K562 (cell line): ENCODE data around the gene MTG2. TPM values are rescaled to one million over a fixed set of nuclear protein-coding genes. Genes with fewer than 3 reads are reported as not detected.

Experiments used
- CBFA2T2 ChIP-seq: fragments of 450-650 bp; conservative IDR thresholded peaks from 2 replicates; pipeline ENCODE4 v1.6.1; 2017; ENCODE audit warnings: mild to moderate bottlenecking
- FOXJ2 ChIP-seq: fragments of 200-800 bp; sonication (Bioruptor generic); IDR thresholded peaks from 2 replicates; pipeline ENCODE4 v1.6.1; 2016; ENCODE audit warnings: missing genetic modification characterization, missing compliant biosample characterization
- GTF2E2 ChIP-seq: fragments of 200-800 bp; sonication (Bioruptor generic); IDR thresholded peaks from 2 replicates; pipeline ENCODE4 v1.6.1; 2016; ENCODE audit warnings: missing genetic modification characterization, missing compliant biosample characterization
- KDM2B ChIP-seq: fragments of 250-450 bp; sonication (Bioruptor Pico); IDR thresholded peaks from 2 replicates; pipeline ENCODE4 v1.8.0; 2021; ENCODE audit warnings: mild to moderate bottlenecking, moderate library complexity
- MAFK ChIP-seq: IDR thresholded peaks from 2 replicates; pipeline ENCODE4 v1.6.1; 2011; ENCODE audit warnings: low read length, improper control_type of control experiment
- NCOA6 ChIP-seq: fragments of 450-650 bp; IDR thresholded peaks from 2 replicates; pipeline ENCODE4 v1.6.1; 2017; ENCODE audit warnings: mild to moderate bottlenecking
- NFYB ChIP-seq: IDR thresholded peaks from 2 replicates; pipeline ENCODE4 v1.6.1; 2011; ENCODE audit warnings: mild to moderate bottlenecking, moderate library complexity; ENCODE audit not compliant: insufficient read length; ENCODE audit errors: extremely low read depth
- POLR3A ChIP-seq: IDR thresholded peaks from 2 replicates; pipeline ENCODE4 v1.6.1; 2011; ENCODE audit warnings: borderline replicate concordance, mild to moderate bottlenecking, moderate library complexity; ENCODE audit not compliant: insufficient read length, insufficient read depth; ENCODE audit errors: extremely low read depth
- RHOXF2B ChIP-seq: fragments of 250-450 bp; sonication (Bioruptor Pico); conservative IDR thresholded peaks from 2 replicates; pipeline ENCODE4 v1.5.1; 2021
- SRSF9 ChIP-seq: fragments of 200-400 bp; formaldehyde crosslinking; IDR thresholded peaks from 2 replicates; pipeline ENCODE4 v1.6.1; 2017; ENCODE audit warnings: low read depth, low read length, borderline replicate concordance
- TAF1 ChIP-seq: IDR thresholded peaks from 2 replicates; pipeline ENCODE4 v1.6.1; 2011; ENCODE audit warnings: mild to moderate bottlenecking, low read length, moderate library complexity; ENCODE audit not compliant: insufficient read depth, control insufficient read depth, severe bottlenecking; ENCODE audit errors: extremely low read depth
- TEAD1 ChIP-seq, 2 experiments: fragments of 450-650 bp in 1 of 2; sonication (generic) in 1 of 2; formaldehyde crosslinking; IDR thresholded peaks; 2 replicates each; pipeline versions ENCODE4 v1.4.0 to v1.8.0; 2020 to 2022; ENCODE audit warnings: mild to moderate bottlenecking in 2 of 2, missing genetic modification reagents in 1 of 2
- ZBTB43 ChIP-seq: sonication (generic); formaldehyde crosslinking; IDR thresholded peaks from 2 replicates; pipeline ENCODE4 v1.8.0; 2023; ENCODE audit warnings: mild to moderate bottlenecking, missing genetic modification reagents
- ZFX ChIP-seq: sonication (generic); formaldehyde crosslinking; IDR thresholded peaks from 2 replicates; pipeline ENCODE4 v1.8.0; 2022; ENCODE audit warnings: mild to moderate bottlenecking, missing genetic modification reagents, moderate library complexity
- ZNF512 ChIP-seq: IDR thresholded peaks from 2 replicates; pipeline ENCODE4 v1.6.1; 2016; ENCODE audit warnings: missing genetic modification characterization, missing compliant biosample characterization
- ZNF785 ChIP-seq: fragments of 250-450 bp; sonication (Bioruptor Pico); IDR thresholded peaks from 2 replicates; pipeline ENCODE4 v1.4.0; 2020; ENCODE audit warnings: mild to moderate bottlenecking
- polyA plus RNA-seq, 8 experiments: library from polyadenylated mRNA; depleted of rRNA in 4 of 8; stranded (reverse) in 5 of 8; unstranded in 3 of 8; fragments of >200 nt; fragmentation: Nextera tagmentation in 2 of 8; fragmentation: Illumina TruSeq in 1 of 8; extraction: Ambion mirVana in 2 of 8; extraction: Trizol in 1 of 8; gene quantifications; 2 replicates each; pipeline versions ENCODE4 v1.2.1 to v1.2.3, GENCODE V29; 2011 to 2014; ENCODE audit warnings: inconsistent platforms in 1 of 8, missing spikeins in 1 of 8
- total RNA-seq, 7 experiments: library from RNA; depleted of rRNA in 6 of 7; stranded (reverse); fragments of >200 nt in 6 of 7; fragmentation: Illumina TruSeq in 2 of 7; extraction: Trizol in 2 of 7; gene quantifications; 2 replicates each; pipeline versions ENCODE4 v1.2.1 to v1.2.3, GENCODE V29; 2011 to 2021; ENCODE audit warnings: low replicate concordance in 1 of 7
- TF ChIP-seq, protein P1 (sequence below), 2 experiments: IDR thresholded peaks; 2 replicates each; pipeline ENCODE4 v1.6.1; 2011; ENCODE audit warnings: borderline replicate concordance in 1 of 2, control low read depth in 1 of 2, low read depth in 1 of 2, low read length in 1 of 2, mild to moderate bottlenecking in 1 of 2, mixed read lengths in 1 of 2, moderate library complexity in 1 of 2; ENCODE audit not compliant: insufficient read depth in 1 of 2, insufficient read length in 1 of 2, poor library complexity in 1 of 2, severe bottlenecking in 1 of 2; ENCODE audit errors: extremely low read depth in 1 of 2
- TF ChIP-seq, protein P2 (sequence below): sonication (generic); formaldehyde crosslinking; IDR thresholded peaks from 2 replicates; pipeline ENCODE4 v1.8.0; 2022; ENCODE audit warnings: mild to moderate bottlenecking, missing genetic modification reagents
- TF ChIP-seq, protein P3 (sequence below): fragments of 450-650 bp; IDR thresholded peaks from 2 replicates; pipeline ENCODE4 v1.6.1; 2018; ENCODE audit warnings: mild to moderate bottlenecking, low read depth; ENCODE audit not compliant: partially characterized antibody

Gene MTG2
- total and polyA plus RNA-seq, 9 of the 15 experiments (the other 6 are each of a cell fraction or from before 2014, with no cell fraction given) = 8.7 to 67.5 (median 44.5) TPM

GRCh38 chr20:62142252-62143080 is 40.4 kb upstream of the MTG2 start (continued):
- no peak for TF ChIP-seq CBFA2T2
- no peak for TF ChIP-seq TEAD1 (CRISPR knock-in tag; IDR thresholded peaks at IDR 0.05)
- peak; percentile 19 for TF ChIP-seq TAF1
- no peak for TF ChIP-seq NFYB
- no peak for TF ChIP-seq FOXJ2 (tag)
- TF ChIP-seq, protein P1, sequence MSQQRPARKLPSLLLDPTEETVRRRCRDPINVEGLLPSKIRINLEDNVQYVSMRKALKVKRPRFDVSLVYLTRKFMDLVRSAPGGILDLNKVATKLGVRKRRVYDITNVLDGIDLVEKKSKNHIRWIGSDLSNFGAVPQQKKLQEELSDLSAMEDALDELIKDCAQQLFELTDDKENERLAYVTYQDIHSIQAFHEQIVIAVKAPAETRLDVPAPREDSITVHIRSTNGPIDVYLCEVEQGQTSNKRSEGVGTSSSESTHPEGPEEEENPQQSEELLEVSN (IDR thresholded peaks at IDR 0.05; ENCODE audit: borderline replicate concordance in 1 of 2, extremely low read depth in 1 of 2, insufficient read depth in 1 of 2, insufficient read length in 1 of 2, low read depth in 1 of 2, low read length in 1 of 2, poor library complexity in 1 of 2, severe bottlenecking in 1 of 2) = peak in 1 of 2 experiments; percentile 28
- no peak for TF ChIP-seq ZNF785
- TF ChIP-seq, protein P2, sequence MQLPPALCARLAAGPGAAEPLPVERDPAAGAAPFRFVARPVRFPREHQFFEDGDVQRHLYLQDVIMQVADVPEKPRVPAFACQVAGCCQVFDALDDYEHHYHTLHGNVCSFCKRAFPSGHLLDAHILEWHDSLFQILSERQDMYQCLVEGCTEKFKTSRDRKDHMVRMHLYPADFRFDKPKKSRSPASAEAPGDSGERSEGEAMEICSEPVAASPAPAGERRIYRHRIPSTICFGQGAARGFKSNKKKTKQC (CRISPR knock-in tag) = no peak
- no peak for TF ChIP-seq KDM2B (CRISPR knock-in tag)
- no peak for TF ChIP-seq NCOA6
- no peak for TF ChIP-seq ZNF512 (tag)
- TF ChIP-seq, protein P3, sequence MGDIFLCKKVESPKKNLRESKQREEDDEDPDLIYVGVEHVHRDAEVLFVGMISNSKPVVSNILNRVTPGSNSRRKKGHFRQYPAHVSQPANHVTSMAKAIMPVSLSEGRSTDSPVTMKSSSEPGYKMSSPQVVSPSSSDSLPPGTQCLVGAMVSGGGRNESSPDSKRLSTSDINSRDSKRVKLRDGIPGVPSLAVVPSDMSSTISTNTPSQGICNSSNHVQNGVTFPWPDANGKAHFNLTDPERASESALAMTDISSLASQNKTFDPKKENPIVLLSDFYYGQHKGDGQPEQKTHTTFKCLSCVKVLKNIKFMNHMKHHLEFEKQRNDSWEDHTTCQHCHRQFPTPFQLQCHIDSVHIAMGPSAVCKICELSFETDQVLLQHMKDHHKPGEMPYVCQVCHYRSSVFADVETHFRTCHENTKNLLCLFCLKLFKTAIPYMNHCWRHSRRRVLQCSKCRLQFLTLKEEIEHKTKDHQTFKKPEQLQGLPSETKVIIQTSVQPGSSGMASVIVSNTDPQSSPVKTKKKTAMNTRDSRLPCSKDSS = no peak
- peak; percentile 53; the same call in 1 of the 2 replicates for TF ChIP-seq ZFX (CRISPR knock-in tag)
- TF ChIP-seq POLR3A = no peak
- no peak for TF ChIP-seq RHOXF2B
- no peak for TF ChIP-seq GTF2E2 (tag)
- TF ChIP-seq ZBTB43 (CRISPR knock-in tag) = no peak
- no peak for TF ChIP-seq SRSF9
- no peak for TF ChIP-seq MAFK
